ENCODE measurements around the gene GPC5. TPM values are rescaled to one million over a fixed set of nuclear protein-coding genes. Genes with fewer than 3 reads are reported as not detected.

The GPC5 gene
- polyA plus RNA-seq, 4 donors: 0.18 to 0.86 TPM; not detected in 2

- H3K4me3 ChIP-seq (ENCODE audit: low read depth in 1 of 3, low read length in 3 of 3): no peak overlapping the region
- no peaks in the 10 kb centered on the region for H3K36me3 ChIP-seq (ENCODE audit: control insufficient read depth in 3 of 3, insufficient read depth in 2 of 3, low read depth in 1 of 3, low read length in 3 of 3)
- DNase-seq: no peak
- no peak overlapping the region for H3K27ac ChIP-seq (ENCODE audit: low read depth in 1 of 3, low read length in 2 of 3)
- H3K9me3 ChIP-seq (ENCODE audit: control insufficient read depth in 2 of 2, insufficient read depth in 1 of 2, low read depth in 1 of 2, low read length in 1 of 2): no peaks in the 10 kb centered on the region
- no peaks in the 10 kb centered on the region for H3K27me3 ChIP-seq (ENCODE audit: control insufficient read depth in 3 of 3, insufficient read depth in 3 of 3, low read length in 3 of 3)
- no peaks in the 10 kb centered on the region for H3K4me1 ChIP-seq (ENCODE audit: control insufficient read depth in 3 of 3, insufficient read depth in 2 of 3, low read depth in 1 of 3, low read length in 2 of 3)
- no peak for FAIRE-seq
Measured at GRCh38 chr13:92143766-92144165, 745.3 kb downstream of the GPC5 start.

GRCh38 chr13:92150606-92151005 lies 752.2 kb downstream of the GPC5 start:
- no peak overlapping the region for H3K27ac ChIP-seq (ENCODE audit: low read depth in 1 of 3, low read length in 2 of 3)
- H3K4me1 ChIP-seq (ENCODE audit: control insufficient read depth in 3 of 3, insufficient read depth in 2 of 3, low read depth in 1 of 3, low read length in 2 of 3): no peaks in the 10 kb centered on the region
- WGBS, 3 donors: 79 to 90% (median 83%) methylated on average over 1 of the region's 1 CpG
- DNase-seq (no peak), FAIRE-seq (no peak)
- no peaks in the 10 kb centered on the region for H3K27me3 ChIP-seq (ENCODE audit: control insufficient read depth in 3 of 3, insufficient read depth in 3 of 3, low read length in 3 of 3)
- no peak overlapping the region for H3K4me3 ChIP-seq (ENCODE audit: low read depth in 1 of 3, low read length in 3 of 3)
- H3K36me3 ChIP-seq (ENCODE audit: control insufficient read depth in 3 of 3, insufficient read depth in 2 of 3, low read depth in 1 of 3, low read length in 3 of 3): no peaks in the 10 kb centered on the region
- no peaks in the 10 kb centered on the region for H3K9me3 ChIP-seq (ENCODE audit: control insufficient read depth in 2 of 2, insufficient read depth in 1 of 2, low read depth in 1 of 2, low read length in 1 of 2)

- Histone ChIP-seq H3K36me3 (ENCODE audit: control insufficient read depth in 3 of 3, insufficient read depth in 2 of 3, low read depth in 1 of 3, low read length in 3 of 3) (no peaks in the 10 kb centered on the region), H3K27me3 (ENCODE audit: control insufficient read depth in 3 of 3, insufficient read depth in 3 of 3, low read length in 3 of 3) (no peaks in the 10 kb centered on the region), H3K27ac (ENCODE audit: low read depth in 1 of 3, low read length in 2 of 3) (no peak overlapping the region), H3K9me3 (ENCODE audit: control insufficient read depth in 2 of 2, insufficient read depth in 1 of 2, low read depth in 1 of 2, low read length in 1 of 2) (no peaks in the 10 kb centered on the region), H3K4me1 (ENCODE audit: control insufficient read depth in 3 of 3, insufficient read depth in 2 of 3, low read depth in 1 of 3, low read length in 2 of 3) (no peaks in the 10 kb centered on the region), H3K4me3 (ENCODE audit: low read depth in 1 of 3, low read length in 3 of 3) (no peak overlapping the region)
- DNase-seq (no peak), FAIRE-seq (no peak)
- 48 to 76% (median 74%) methylated on average over 3 of the region's 3 CpGs for WGBS, 3 donors
Measured at GRCh38 chr13:92158346-92158745, 759.9 kb downstream of the GPC5 start.

- WGBS, 3 donors: 68 to 89% (median 78%) methylated on average over 5 of the region's 5 CpGs
- FAIRE-seq: no peak
- no peaks in the 10 kb centered on the region for H3K9me3 ChIP-seq (ENCODE audit: control insufficient read depth in 2 of 2, insufficient read depth in 1 of 2, low read depth in 1 of 2, low read length in 1 of 2)
Measured at GRCh38 chr13:92164822-92165221, 766.4 kb downstream of the GPC5 start.

GRCh38 chr13:92172191-92172590 lies 773.8 kb downstream of the GPC5 start:
- FAIRE-seq: no peak
- 71 to 81% (median 76%) methylated on average over 1 of the region's 1 CpG for WGBS, 3 donors
- Histone ChIP-seq H3K9me3 (ENCODE audit: control insufficient read depth in 2 of 2, insufficient read depth in 1 of 2, low read depth in 1 of 2, low read length in 1 of 2) (no peaks in the 10 kb centered on the region), H3K4me1 (ENCODE audit: control insufficient read depth in 3 of 3, insufficient read depth in 2 of 3, low read depth in 1 of 3, low read length in 2 of 3) (no peaks in the 10 kb centered on the region), H3K4me3 (ENCODE audit: low read depth in 1 of 3, low read length in 3 of 3) (no peak overlapping the region), H3K27me3 (ENCODE audit: control insufficient read depth in 3 of 3, insufficient read depth in 3 of 3, low read length in 3 of 3) (no peaks in the 10 kb centered on the region), H3K36me3 (ENCODE audit: control insufficient read depth in 3 of 3, insufficient read depth in 2 of 3, low read depth in 1 of 3, low read length in 3 of 3) (no peaks in the 10 kb centered on the region), H3K27ac (ENCODE audit: low read depth in 1 of 3, low read length in 2 of 3) (no peak overlapping the region)
- DNase-seq: no peak

More at GRCh38 chr13:92164822-92165221, 766.4 kb downstream of the GPC5 start:
- Histone ChIP-seq H3K27ac (ENCODE audit: low read depth in 1 of 3, low read length in 2 of 3) (no peak overlapping the region), H3K36me3 (ENCODE audit: control insufficient read depth in 3 of 3, insufficient read depth in 2 of 3, low read depth in 1 of 3, low read length in 3 of 3) (no peaks in the 10 kb centered on the region), H3K4me1 (ENCODE audit: control insufficient read depth in 3 of 3, insufficient read depth in 2 of 3, low read depth in 1 of 3, low read length in 2 of 3) (no peaks in the 10 kb centered on the region), H3K4me3 (ENCODE audit: low read depth in 1 of 3, low read length in 3 of 3) (no peak overlapping the region), H3K27me3 (ENCODE audit: control insufficient read depth in 3 of 3, insufficient read depth in 3 of 3, low read length in 3 of 3) (no peaks in the 10 kb centered on the region)
- no peak for DNase-seq

- Histone ChIP-seq H3K27ac (ENCODE audit: low read depth in 1 of 3, low read length in 2 of 3) (no peak overlapping the region), H3K4me1 (ENCODE audit: control insufficient read depth in 3 of 3, insufficient read depth in 2 of 3, low read depth in 1 of 3, low read length in 2 of 3) (no peaks in the 10 kb centered on the region), H3K4me3 (ENCODE audit: low read depth in 1 of 3, low read length in 3 of 3) (no peak overlapping the region), H3K9me3 (ENCODE audit: control insufficient read depth in 2 of 2, insufficient read depth in 1 of 2, low read depth in 1 of 2, low read length in 1 of 2) (no peaks in the 10 kb centered on the region), H3K36me3 (ENCODE audit: control insufficient read depth in 3 of 3, insufficient read depth in 2 of 3, low read depth in 1 of 3, low read length in 3 of 3) (no peaks in the 10 kb centered on the region), H3K27me3 (ENCODE audit: control insufficient read depth in 3 of 3, insufficient read depth in 3 of 3, low read length in 3 of 3) (no peaks in the 10 kb centered on the region)
- DNase-seq (no peak), FAIRE-seq (no peak)
- WGBS, 3 donors: 89 to 94% (median 93%) methylated on average over 2 of the region's 2 CpGs
Measured at GRCh38 chr13:92173254-92173653, 774.8 kb downstream of the GPC5 start.

GRCh38 chr13:92175330-92175729 lies 776.9 kb downstream of the GPC5 start:
- Histone ChIP-seq H3K36me3 (ENCODE audit: control insufficient read depth in 3 of 3, insufficient read depth in 2 of 3, low read depth in 1 of 3, low read length in 3 of 3) (no peaks in the 10 kb centered on the region), H3K9me3 (ENCODE audit: control insufficient read depth in 2 of 2, insufficient read depth in 1 of 2, low read depth in 1 of 2, low read length in 1 of 2) (no peaks in the 10 kb centered on the region), H3K4me1 (ENCODE audit: control insufficient read depth in 3 of 3, insufficient read depth in 2 of 3, low read depth in 1 of 3, low read length in 2 of 3) (no peaks in the 10 kb centered on the region), H3K4me3 (ENCODE audit: low read depth in 1 of 3, low read length in 3 of 3) (no peak overlapping the region), H3K27ac (ENCODE audit: low read depth in 1 of 3, low read length in 2 of 3) (no peak overlapping the region), H3K27me3 (ENCODE audit: control insufficient read depth in 3 of 3, insufficient read depth in 3 of 3, low read length in 3 of 3) (no peaks in the 10 kb centered on the region)
- 9 to 13% (median 13%) methylated on average over 4 of the region's 4 CpGs for WGBS, 3 donors
- peak; percentile 10 to 69 for DNase-seq
- FAIRE-seq: no peak

- no peak for DNase-seq
- Histone ChIP-seq H3K36me3 (ENCODE audit: control insufficient read depth in 3 of 3, insufficient read depth in 2 of 3, low read depth in 1 of 3, low read length in 3 of 3) (no peaks in the 10 kb centered on the region), H3K27ac (ENCODE audit: low read depth in 1 of 3, low read length in 2 of 3) (no peak overlapping the region), H3K9me3 (ENCODE audit: control insufficient read depth in 2 of 2, insufficient read depth in 1 of 2, low read depth in 1 of 2, low read length in 1 of 2) (no peaks in the 10 kb centered on the region), H3K27me3 (ENCODE audit: control insufficient read depth in 3 of 3, insufficient read depth in 3 of 3, low read length in 3 of 3) (no peaks in the 10 kb centered on the region), H3K4me3 (ENCODE audit: low read depth in 1 of 3, low read length in 3 of 3) (no peak overlapping the region), H3K4me1 (ENCODE audit: control insufficient read depth in 3 of 3, insufficient read depth in 2 of 3, low read depth in 1 of 3, low read length in 2 of 3) (no peaks in the 10 kb centered on the region)
- FAIRE-seq: no peak
- WGBS, 3 donors: 82 to 91% (median 88%) methylated on average over 5 of the region's 5 CpGs
Measured at GRCh38 chr13:92177966-92178365, 779.5 kb downstream of the GPC5 start.

- H3K9me3 ChIP-seq (ENCODE audit: control insufficient read depth in 2 of 2, insufficient read depth in 1 of 2, low read depth in 1 of 2, low read length in 1 of 2): no peaks in the 10 kb centered on the region
- no peak overlapping the region for H3K27ac ChIP-seq (ENCODE audit: low read depth in 1 of 3, low read length in 2 of 3)
- no peak for DNase-seq
- H3K4me3 ChIP-seq (ENCODE audit: low read depth in 1 of 3, low read length in 3 of 3): no peak overlapping the region
- 83 to 86% (median 83%) methylated on average over 1 of the region's 1 CpG for WGBS, 3 donors
- no peaks in the 10 kb centered on the region for H3K27me3 ChIP-seq (ENCODE audit: control insufficient read depth in 3 of 3, insufficient read depth in 3 of 3, low read length in 3 of 3)
- no peak for FAIRE-seq
- H3K36me3 ChIP-seq (ENCODE audit: control insufficient read depth in 3 of 3, insufficient read depth in 2 of 3, low read depth in 1 of 3, low read length in 3 of 3): no peaks in the 10 kb centered on the region
- no peaks in the 10 kb centered on the region for H3K4me1 ChIP-seq (ENCODE audit: control insufficient read depth in 3 of 3, insufficient read depth in 2 of 3, low read depth in 1 of 3, low read length in 2 of 3)
Measured at GRCh38 chr13:92179223-92179622, 780.8 kb downstream of the GPC5 start.

Measured in small intestine (tissue), 7 donors.